ENCODE results near the gene NEB. TPM values are rescaled to one million over a fixed set of nuclear protein-coding genes. Genes with fewer than 3 reads are reported as not detected.

NEB gene
- polyA plus RNA-seq, 3 donors = 2.7 TPM; not detected in 2

DNA sequence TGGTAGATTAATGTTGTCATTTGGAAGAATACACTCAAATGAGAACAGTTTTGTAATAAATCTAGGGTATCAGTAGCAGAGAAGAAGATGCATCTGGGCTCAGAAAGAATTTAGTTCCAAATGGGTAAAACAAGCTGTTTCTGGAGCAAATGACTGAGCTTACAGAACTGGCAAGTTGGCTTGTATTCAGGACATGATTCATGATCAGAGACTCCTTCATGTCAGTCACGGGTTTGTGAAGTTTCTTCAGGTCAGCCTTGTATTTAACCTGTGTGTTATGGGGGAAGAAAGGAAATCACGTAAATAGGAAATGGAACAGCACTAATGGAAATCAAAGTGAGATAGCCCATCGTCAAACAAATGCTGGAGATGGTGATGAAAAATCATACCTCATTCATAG lies 215.5 kb downstream of the NEB start:
- no peak overlapping the region for H3K4me3 Mint-ChIP-seq
- Histone ChIP-seq H3K79me2 (ENCODE audit: insufficient read depth, low read length) (no peaks in the 10 kb centered on the region), H3K9ac (ENCODE audit: insufficient read depth, low read length, poor library complexity, severe bottlenecking) (no peak overlapping the region), H3K36me3 (replicated peaks in 1 of 2; ENCODE audit: control insufficient read depth in 1 of 2, insufficient read depth in 2 of 2, low read length in 2 of 2) (no peaks in the 10 kb centered on the region), H4K20me1 (ENCODE audit: insufficient read depth, low read length) (no peaks in the 10 kb centered on the region), H3K27ac (ENCODE audit: low read depth in 1 of 2, low read length in 2 of 2) (no peak overlapping the region), H3K9me3 (replicated peaks in 1 of 2; ENCODE audit: control insufficient read depth in 1 of 2, insufficient read depth in 1 of 2, low read length in 2 of 2) (no peaks in the 10 kb centered on the region), H3K27me3 (ENCODE audit: control insufficient read depth in 2 of 2, insufficient read depth in 2 of 2, low read length in 2 of 2) (no peaks in the 10 kb centered on the region), H3K4me1 (ENCODE audit: control insufficient read depth in 1 of 2, insufficient read depth in 2 of 2, low read length in 2 of 2) (no peaks in the 10 kb centered on the region), H2AFZ (ENCODE audit: insufficient read depth, low read depth, low read length, poor library complexity, severe bottlenecking) (no peak overlapping the region), H3K4me3 (replicated peaks in 1 of 3; ENCODE audit: low read depth in 2 of 3, low read length in 3 of 3) (no peak overlapping the region), H3K4me2 (replicated peaks; ENCODE audit: extremely low read depth, low read length, poor library complexity, severe bottlenecking) (no peak overlapping the region)
- intact Hi-C loops (cut with micrococcal nuclease) = no loop called here
- DNase-seq = no peak
- no peaks in the 10 kb centered on the region for H3K27me3 Mint-ChIP-seq (ENCODE audit: low read depth in 3 of 3)
- no peaks in the 10 kb centered on the region for H3K36me3 Mint-ChIP-seq
- H3K4me1 Mint-ChIP-seq = no peaks in the 10 kb centered on the region
- WGBS (ENCODE audit: insufficient coverage) = 100% methylated on average over 1 of the region's 3 CpGs
- H3K27ac Mint-ChIP-seq = no peak overlapping the region
- TF ChIP-seq, protein P1, sequence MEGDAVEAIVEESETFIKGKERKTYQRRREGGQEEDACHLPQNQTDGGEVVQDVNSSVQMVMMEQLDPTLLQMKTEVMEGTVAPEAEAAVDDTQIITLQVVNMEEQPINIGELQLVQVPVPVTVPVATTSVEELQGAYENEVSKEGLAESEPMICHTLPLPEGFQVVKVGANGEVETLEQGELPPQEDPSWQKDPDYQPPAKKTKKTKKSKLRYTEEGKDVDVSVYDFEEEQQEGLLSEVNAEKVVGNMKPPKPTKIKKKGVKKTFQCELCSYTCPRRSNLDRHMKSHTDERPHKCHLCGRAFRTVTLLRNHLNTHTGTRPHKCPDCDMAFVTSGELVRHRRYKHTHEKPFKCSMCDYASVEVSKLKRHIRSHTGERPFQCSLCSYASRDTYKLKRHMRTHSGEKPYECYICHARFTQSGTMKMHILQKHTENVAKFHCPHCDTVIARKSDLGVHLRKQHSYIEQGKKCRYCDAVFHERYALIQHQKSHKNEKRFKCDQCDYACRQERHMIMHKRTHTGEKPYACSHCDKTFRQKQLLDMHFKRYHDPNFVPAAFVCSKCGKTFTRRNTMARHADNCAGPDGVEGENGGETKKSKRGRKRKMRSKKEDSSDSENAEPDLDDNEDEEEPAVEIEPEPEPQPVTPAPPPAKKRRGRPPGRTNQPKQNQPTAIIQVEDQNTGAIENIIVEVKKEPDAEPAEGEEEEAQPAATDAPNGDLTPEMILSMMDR (IDR thresholded peaks at IDR 0.05) = no peak
- no peaks in the 10 kb centered on the region for H3K9me3 Mint-ChIP-seq

DNA sequence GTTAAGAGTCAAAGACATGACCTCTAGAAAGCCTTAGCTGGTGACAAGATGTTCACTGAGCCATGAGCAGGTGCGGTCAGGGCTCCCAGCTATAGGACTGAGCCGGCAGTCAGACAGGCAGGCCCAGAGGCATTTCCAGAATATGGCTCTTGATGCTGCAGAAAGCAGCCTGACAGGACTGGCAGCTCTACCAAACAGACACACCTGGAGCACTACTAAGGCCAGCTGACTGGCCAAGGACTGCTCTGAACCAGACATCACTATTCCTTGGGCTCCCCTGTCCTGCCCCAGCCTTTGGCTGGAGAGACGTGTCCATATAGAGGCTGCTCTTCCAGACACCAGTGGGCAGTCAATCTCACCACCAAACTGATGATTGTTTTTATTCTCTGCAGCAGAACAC lies 225.8 kb downstream of the NEB start:
- WGBS (ENCODE audit: insufficient coverage) = 100% methylated on average over 2 of the region's 3 CpGs
- H3K9ac ChIP-seq (ENCODE audit: insufficient read depth, low read length, poor library complexity, severe bottlenecking) = no peak overlapping the region
- Mint-ChIP-seq H3K36me3 (peaks cover 0 to 8% of the 10 kb centered on the region in 2 donors), H3K27me3 (ENCODE audit: low read depth in 3 of 3) (peaks cover 0 to 1% (median under 1%) of the 10 kb centered on the region in 3 donors), H3K4me1 (no peaks in the 10 kb centered on the region), H3K27ac (no peak overlapping the region), H3K9me3 (peaks cover 0 to 5% (median 0%) of the 10 kb centered on the region in 7 donors), H3K4me3 (no peak overlapping the region)
- no peaks in the 10 kb centered on the region for H3K9me3 ChIP-seq (replicated peaks in 1 of 2; ENCODE audit: control insufficient read depth in 1 of 2, insufficient read depth in 1 of 2, low read length in 2 of 2)
- H4K20me1 ChIP-seq (ENCODE audit: insufficient read depth, low read length) = no peaks in the 10 kb centered on the region
- no peak overlapping the region for H3K4me2 ChIP-seq (replicated peaks; ENCODE audit: extremely low read depth, low read length, poor library complexity, severe bottlenecking)
- H2AFZ ChIP-seq (ENCODE audit: insufficient read depth, low read depth, low read length, poor library complexity, severe bottlenecking) = no peak overlapping the region
- H3K79me2 ChIP-seq (ENCODE audit: insufficient read depth, low read length) = no peaks in the 10 kb centered on the region
- H3K27me3 ChIP-seq (ENCODE audit: control insufficient read depth in 2 of 2, insufficient read depth in 2 of 2, low read length in 2 of 2) = no peaks in the 10 kb centered on the region
- intact Hi-C loops (cut with micrococcal nuclease) = no loop called here
- H3K4me3 ChIP-seq (replicated peaks in 1 of 3; ENCODE audit: low read depth in 2 of 3, low read length in 3 of 3) = no peak overlapping the region
- H3K36me3 ChIP-seq (replicated peaks in 1 of 2; ENCODE audit: control insufficient read depth in 1 of 2, insufficient read depth in 2 of 2, low read length in 2 of 2) = peaks cover 0 to 11% of the 10 kb centered on the region in 2 donors
- TF ChIP-seq, protein P1 (IDR thresholded peaks at IDR 0.05) = no peak
- no peaks in the 10 kb centered on the region for H3K4me1 ChIP-seq (ENCODE audit: control insufficient read depth in 1 of 2, insufficient read depth in 2 of 2, low read length in 2 of 2)
- H3K27ac ChIP-seq (ENCODE audit: low read depth in 1 of 2, low read length in 2 of 2) = no peak overlapping the region
- DNase-seq = no peak
